Measurements from ENCODE around the gene LPGAT1. TPM values are rescaled to one million over a fixed set of nuclear protein-coding genes. Genes with fewer than 3 reads are reported as not detected.

The LPGAT1 gene
- total and polyA plus RNA-seq, 2 experiments from 2014 or later = 18.5 to 22.9 TPM

DNA sequence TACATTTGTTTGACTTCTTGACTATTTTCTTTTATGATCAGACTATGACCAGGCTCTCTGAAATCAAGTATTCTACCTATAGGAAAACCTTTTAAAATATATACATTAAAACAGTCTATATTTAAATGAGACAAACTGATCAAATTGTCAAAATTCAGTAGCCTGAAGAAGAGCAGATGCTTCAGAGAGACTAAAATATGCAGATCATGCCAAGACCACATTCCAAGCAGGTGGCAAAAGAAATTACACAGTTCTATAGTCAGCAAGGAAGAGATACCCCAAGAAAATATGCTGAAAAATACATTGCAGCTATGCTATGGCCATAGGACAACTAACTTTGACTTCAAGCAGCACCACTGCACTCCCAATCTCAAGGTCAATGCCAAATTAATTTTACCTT is 3.5 kb downstream of the LPGAT1 start:
- Histone ChIP-seq H3K27ac (no peak overlapping the region), H3K4me1 (ENCODE audit: low read depth) (peaks cover 12% of the 10 kb centered on the region), H3K27me3 (no peaks in the 10 kb centered on the region), H3K9me3 (ENCODE audit: low read depth) (no peaks in the 10 kb centered on the region), H3K36me3 (no peaks in the 10 kb centered on the region), H3K4me3 (no peak overlapping the region)
- TF ChIP-seq, protein P1, sequence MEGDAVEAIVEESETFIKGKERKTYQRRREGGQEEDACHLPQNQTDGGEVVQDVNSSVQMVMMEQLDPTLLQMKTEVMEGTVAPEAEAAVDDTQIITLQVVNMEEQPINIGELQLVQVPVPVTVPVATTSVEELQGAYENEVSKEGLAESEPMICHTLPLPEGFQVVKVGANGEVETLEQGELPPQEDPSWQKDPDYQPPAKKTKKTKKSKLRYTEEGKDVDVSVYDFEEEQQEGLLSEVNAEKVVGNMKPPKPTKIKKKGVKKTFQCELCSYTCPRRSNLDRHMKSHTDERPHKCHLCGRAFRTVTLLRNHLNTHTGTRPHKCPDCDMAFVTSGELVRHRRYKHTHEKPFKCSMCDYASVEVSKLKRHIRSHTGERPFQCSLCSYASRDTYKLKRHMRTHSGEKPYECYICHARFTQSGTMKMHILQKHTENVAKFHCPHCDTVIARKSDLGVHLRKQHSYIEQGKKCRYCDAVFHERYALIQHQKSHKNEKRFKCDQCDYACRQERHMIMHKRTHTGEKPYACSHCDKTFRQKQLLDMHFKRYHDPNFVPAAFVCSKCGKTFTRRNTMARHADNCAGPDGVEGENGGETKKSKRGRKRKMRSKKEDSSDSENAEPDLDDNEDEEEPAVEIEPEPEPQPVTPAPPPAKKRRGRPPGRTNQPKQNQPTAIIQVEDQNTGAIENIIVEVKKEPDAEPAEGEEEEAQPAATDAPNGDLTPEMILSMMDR (IDR thresholded peaks at IDR 0.05; ENCODE audit: low read depth, low read length) = no peak
- DNase-seq (ENCODE audit: low read depth in 1 of 2, low spot score in 1 of 2) = no peak

DNA sequence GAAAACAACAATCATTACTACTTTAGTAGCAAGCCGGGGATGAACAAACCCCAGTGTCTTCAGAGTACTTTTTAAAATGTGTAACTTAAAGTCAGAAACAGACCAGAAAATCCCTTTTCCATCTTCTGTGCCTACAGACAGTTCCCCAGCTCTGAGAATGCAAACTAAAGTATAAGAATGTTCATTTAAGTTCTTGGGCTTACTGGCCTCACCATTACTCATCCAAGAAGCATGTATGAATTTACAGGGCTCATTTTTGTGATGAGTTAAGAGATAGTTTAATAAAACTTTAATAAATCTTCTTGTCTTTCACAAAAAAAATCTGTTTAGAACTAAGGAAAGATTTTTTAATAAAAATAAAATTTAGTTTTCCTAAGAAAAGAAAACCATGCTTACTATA is 4.6 kb downstream of the LPGAT1 start:
- Histone ChIP-seq H3K27me3 (no peaks in the 10 kb centered on the region), H3K9me3 (ENCODE audit: low read depth) (no peaks in the 10 kb centered on the region), H3K36me3 (no peaks in the 10 kb centered on the region), H3K4me1 (ENCODE audit: low read depth) (peaks cover 12% of the 10 kb centered on the region), H3K27ac (no peak overlapping the region), H3K4me3 (no peak overlapping the region)
- TF ChIP-seq, protein P1 (IDR thresholded peaks at IDR 0.05; ENCODE audit: low read depth, low read length) = no peak
- DNase-seq (ENCODE audit: low read depth in 1 of 2, low spot score in 1 of 2) = peak in 1 of 2 donors; percentile 55

DNA sequence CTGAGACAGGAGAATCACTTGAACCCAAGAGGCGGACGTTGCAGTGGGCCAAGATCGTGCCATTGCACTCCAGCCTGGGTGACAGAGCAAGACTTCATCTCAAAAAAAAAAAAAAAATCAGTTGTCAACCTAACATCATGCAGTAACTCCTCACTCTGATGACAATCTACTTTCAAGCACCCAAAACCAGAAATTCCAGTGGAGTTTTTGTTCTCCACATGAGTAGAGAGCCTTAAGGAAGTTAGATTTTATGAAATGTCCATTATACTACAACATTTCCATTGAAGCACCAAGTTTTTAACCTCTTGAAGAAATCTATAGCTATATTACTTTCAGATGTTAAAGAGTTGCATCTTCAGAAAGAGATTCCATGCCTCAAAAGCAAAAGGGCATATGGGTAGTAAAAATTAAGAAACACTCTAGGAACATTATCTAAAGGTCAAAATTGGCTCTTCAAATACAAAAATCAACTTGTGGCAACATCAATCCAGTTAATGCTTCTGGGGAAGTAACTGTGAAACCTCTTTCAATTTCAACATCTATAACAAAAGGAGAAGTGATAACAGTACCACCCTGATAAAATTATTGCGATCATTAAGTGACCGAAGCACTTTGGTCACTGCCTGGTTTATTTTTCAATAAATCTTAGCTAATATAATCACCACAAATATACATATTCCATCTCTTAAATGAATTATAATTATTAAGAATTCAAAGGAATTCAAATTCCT is 7.7 kb downstream of the LPGAT1 start:
- no peak for DNase-seq (ENCODE audit: low read depth in 1 of 2, low spot score in 1 of 2)
- Histone ChIP-seq H3K4me3 (no peak overlapping the region), H3K36me3 (no peaks in the 10 kb centered on the region), H3K27ac (no peak overlapping the region), H3K27me3 (no peaks in the 10 kb centered on the region), H3K4me1 (ENCODE audit: low read depth) (peaks cover under 1% of the 10 kb centered on the region), H3K9me3 (ENCODE audit: low read depth) (no peaks in the 10 kb centered on the region)
- TF ChIP-seq, protein P1 (IDR thresholded peaks at IDR 0.05; ENCODE audit: low read depth, low read length) = no peak

DNA sequence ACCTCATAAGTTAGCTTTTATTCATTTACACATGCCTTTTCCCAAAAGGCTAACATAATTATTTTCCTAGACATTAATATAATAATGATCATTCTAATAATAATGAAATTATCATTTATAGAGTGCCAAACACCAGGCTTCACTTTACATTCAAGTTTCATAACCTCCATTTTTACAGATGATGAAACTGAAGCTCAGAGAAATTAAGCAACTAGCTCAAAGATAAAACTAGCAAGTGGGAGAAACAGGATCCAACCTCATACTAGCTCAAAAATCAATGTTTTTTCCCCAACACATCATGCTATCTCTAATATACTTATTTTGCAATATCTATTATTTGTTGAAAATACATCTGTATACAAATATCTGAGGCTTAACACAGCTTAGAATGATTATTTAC is 14.0 kb downstream of the LPGAT1 start:
- H3K27me3 ChIP-seq = no peaks in the 10 kb centered on the region
- TF ChIP-seq, protein P1 (IDR thresholded peaks at IDR 0.05; ENCODE audit: low read depth, low read length) = no peak
- H3K4me3 ChIP-seq = no peak overlapping the region
- no peak overlapping the region for H3K27ac ChIP-seq
- H3K4me1 ChIP-seq (ENCODE audit: low read depth) = peaks cover 6% of the 10 kb centered on the region
- no peaks in the 10 kb centered on the region for H3K36me3 ChIP-seq
- peak in 1 of 2 donors; percentile 21 for DNase-seq (ENCODE audit: low read depth in 1 of 2, low spot score in 1 of 2)
- H3K9me3 ChIP-seq (ENCODE audit: low read depth) = no peaks in the 10 kb centered on the region

DNA sequence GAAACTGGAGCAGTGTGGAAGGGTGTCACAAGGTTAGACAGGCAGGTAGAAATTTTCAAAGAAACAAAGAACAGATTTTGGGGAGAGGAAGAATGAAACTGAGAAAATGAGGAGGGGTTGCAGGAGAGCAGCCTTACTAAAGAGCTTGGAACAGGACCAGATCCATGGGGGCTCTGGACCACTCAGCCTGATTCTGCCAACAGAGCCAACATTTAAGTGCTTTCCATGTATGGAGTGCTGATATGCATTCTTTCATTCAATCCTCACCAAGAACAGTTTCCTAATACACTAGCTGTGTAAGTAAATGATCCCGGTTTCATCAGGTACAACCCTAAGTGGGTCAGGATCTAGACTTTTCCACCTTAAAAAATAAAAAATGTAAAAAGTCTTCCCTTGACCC is 16.2 kb downstream of the LPGAT1 start:
- no peak overlapping the region for H3K4me3 ChIP-seq
- peak in 1 of 2 donors; percentile 14 for DNase-seq (ENCODE audit: low read depth in 1 of 2, low spot score in 1 of 2)
- no peaks in the 10 kb centered on the region for H3K9me3 ChIP-seq (ENCODE audit: low read depth)
- TF ChIP-seq, protein P1 (IDR thresholded peaks at IDR 0.05; ENCODE audit: low read depth, low read length) = no peak
- H3K27me3 ChIP-seq = no peaks in the 10 kb centered on the region
- no peak overlapping the region for H3K27ac ChIP-seq
- H3K36me3 ChIP-seq = peaks cover 6% of the 10 kb centered on the region
- peaks cover 6% of the 10 kb centered on the region for H3K4me1 ChIP-seq (ENCODE audit: low read depth)

Data from cardiac muscle cell (in vitro differentiated cells and primary cell).